Purkinje cell (primary cell): Measurements from ENCODE around the gene P2RY8. TPM values are rescaled to one million over a fixed set of nuclear protein-coding genes. Genes with fewer than 3 reads are reported as not detected.

Experiments
- polyA plus RNA-seq: library from polyadenylated mRNA; unstranded; fragments of >200 nt; fragmentation: Nextera tagmentation; gene quantifications from 2 replicates; pipeline ENCODE4 v1.2.1, GENCODE V29; 2014

The P2RY8 gene
- polyA plus RNA-seq, result not detected in 2 replicates

GRCh38 chrX:1537031-1537715 lies at the start of gene P2RY8:
P2RY8 (minus strand) TSS chrX:1537185; CDS start chrX:1466558, 70,627 bp downstream.

GRCh38 chrX:1452516-1453394 lies 84.2 kb downstream of the P2RY8 start, which contains the start of gene ASMTL:
ASMTL (minus strand) TSS chrX:1452909; CDS start chrX:1452840, 69 bp downstream.

Other genes starting within 250 kb of the P2RY8 start
- 1.1 TPM in 1 of 2 replicates, not detected in the other for gene IL3RA, start 200.4 kb downstream of the P2RY8 start, polyA plus RNA-seq
- gene SLC25A6, start 145.1 kb downstream of the P2RY8 start, polyA plus RNA-seq, result 50.3 and 53.0 TPM in 2 replicates
- 14.4 and 15.2 TPM in 2 replicates for gene ASMTL, start 84.3 kb downstream of the P2RY8 start, polyA plus RNA-seq
- gene AKAP17A, start 54.4 kb upstream of the P2RY8 start, polyA plus RNA-seq, result 3.3 and 5.0 TPM in 2 replicates
- not detected in 2 replicates for gene ASMT, start 77.9 kb upstream of the P2RY8 start, polyA plus RNA-seq